OCI-LY7 (cell line): ENCODE results near the gene NEU2. TPM values are rescaled to one million over a fixed set of nuclear protein-coding genes. Genes with fewer than 3 reads are reported as not detected.
A peak's percentile ranks its signal among the peaks of the same experiment; 100 is the strongest.

Source experiments
- BruUV-seq: library from RNA; stranded (reverse); fragments of 400-500 nt; replicated peaks from 2 replicates; lab custom pipeline; 2021; lab: Mats Ljungman, UMichigan
- CTCF ChIA-PET: fragments of 300-600 bp; sonication (Branson Sonifier 250); formaldehyde crosslinking; loops from one replicate; lab custom pipeline; 2022; ENCODE audit warnings: antibody characterized with exemption; ENCODE audit not compliant: unreplicated experiment; lab: Charles Lee
- POLR2A ChIA-PET: fragments of 300-600 bp; sonication (Branson Sonifier 250); formaldehyde crosslinking; loops from one replicate; lab custom pipeline; 2022; ENCODE audit warnings: antibody characterized with exemption; lab: Charles Lee
- DNase-seq: peaks from one replicate; pipeline ENCODE4 v3.0.0-alpha.2; 2015; ENCODE audit warnings: low spot score
- H2AFZ ChIP-seq: fragments of 200-600 bp; sonication (generic), shearing (Covaris generic); 2 replicates; pipeline ENCODE4 v1.6.1; 2014; ENCODE audit warnings: mild to moderate bottlenecking, antibody characterized with exemption, low read length, moderate library complexity
- H3K27ac ChIP-seq: fragments of 200-600 bp; sonication (generic); 2 replicates; pipeline ENCODE4 v1.5.1; 2014; ENCODE audit warnings: mixed run types, low read depth, mild to moderate bottlenecking, moderate library complexity, low read length, inconsistent platforms; ENCODE audit not compliant: poor library complexity, severe bottlenecking
- H3K36me3 ChIP-seq: fragments of 200-600 bp; sonication (generic); 2 replicates; pipeline ENCODE4 v1.6.1; 2014; ENCODE audit warnings: mild to moderate bottlenecking, antibody characterized with exemption, low read length, moderate library complexity, mixed read lengths; ENCODE audit not compliant: insufficient read depth
- H3K4me1 ChIP-seq: fragments of 200-600 bp; sonication (generic); 2 replicates; pipeline ENCODE4 v1.5.1; 2014; ENCODE audit warnings: mild to moderate bottlenecking, low read length; ENCODE audit not compliant: insufficient read depth, poor library complexity, severe bottlenecking
- H3K4me2 ChIP-seq: fragments of 200-600 bp; sonication (generic); 2 replicates; pipeline ENCODE4 v1.6.1; 2014; ENCODE audit warnings: mild to moderate bottlenecking, low read length
- H3K4me3 ChIP-seq: fragments of 200-600 bp; sonication (generic); 2 replicates; pipeline ENCODE4 v1.5.1; 2014; ENCODE audit warnings: mild to moderate bottlenecking, low read depth, low read length; ENCODE audit not compliant: poor library complexity, severe bottlenecking
- H3K79me2 ChIP-seq: fragments of 200-600 bp; sonication (generic); 2 replicates; pipeline ENCODE4 v1.6.1; 2016; ENCODE audit warnings: low read depth, mild to moderate bottlenecking, low read length, moderate library complexity, mixed read lengths; ENCODE audit not compliant: insufficient read depth
- H3K9me2 ChIP-seq: fragments of 200-600 bp; sonication (generic); 2 replicates; pipeline ENCODE4 v1.6.1; 2016; ENCODE audit warnings: mild to moderate bottlenecking, low read length, mixed read lengths; ENCODE audit not compliant: insufficient read depth
- H3K9me3 ChIP-seq: fragments of 200-600 bp; sonication (generic); 2 replicates; pipeline ENCODE4 v1.6.1; 2014; ENCODE audit warnings: mild to moderate bottlenecking, mixed run types, low read length, mixed read lengths
- H4K20me1 ChIP-seq: fragments of 200-600 bp; sonication (generic); 2 replicates; pipeline ENCODE4 v1.6.1; 2014; ENCODE audit warnings: mild to moderate bottlenecking, antibody characterized with exemption, low read length, moderate library complexity, mixed read lengths; ENCODE audit not compliant: insufficient read depth
- CTCF ChIP-seq: fragments of 200-600 bp; sonication (generic); conservative IDR thresholded peaks from 2 replicates; pipeline ENCODE4 v1.5.1; 2014; ENCODE audit warnings: mild to moderate bottlenecking, antibody characterized with exemption, low read length, moderate library complexity, mixed read lengths
- EZH2phosphoT487 ChIP-seq: fragments of 200-600 bp; sonication (generic); IDR thresholded peaks from 2 replicates; pipeline ENCODE4 v1.6.1; 2018; ENCODE audit warnings: low read depth, borderline replicate concordance, mild to moderate bottlenecking, mixed run types, antibody characterized with exemption, low read length, moderate library complexity, mixed read lengths
- intact Hi-C: fragments of 100-400 bp; cut with micrococcal nuclease; formaldehyde crosslinking; loops from one replicate; pipeline ENCODE4 v1.10.0; 2022; ENCODE audit not compliant: unreplicated experiment
- total RNA-seq, 2 experiments: library from RNA; depleted of rRNA in 1 of 2; stranded (reverse); fragments of >200 nt in 1 of 2; shearing (Covaris generic) in 1 of 2; gene quantifications; 2 replicates each; pipeline ENCODE4 v1.2.3, GENCODE V29; 2014 to 2022

The NEU2 gene
- total RNA-seq, 2 experiments from 2014 or later: not detected

GRCh38 chr2:233082222-233082930 lies 49.9 kb downstream of the NEU2 start:
- Histone ChIP-seq H3K36me3 (peaks cover 37% of the 10 kb centered on the region), H3K4me3 (peak overlapping the region; percentile 47), H3K4me2 (peak overlapping the region; percentile 80), H3K4me1 (peaks cover 100% of the 10 kb centered on the region), H3K79me2 (peaks cover 48% of the 10 kb centered on the region; the same call in 1 of the 2 replicates), H3K27ac (peak overlapping the region; percentile 98), H2AFZ (no peak overlapping the region), H3K9me3 (no peaks in the 10 kb centered on the region), H4K20me1 (no peaks in the 10 kb centered on the region), H3K9me2 (no peaks in the 10 kb centered on the region)
- DNase-seq: peak; percentile 68
- ChIA-PET POLR2A (interaction anchor here (1.3 to 4.7 kb wide), 8 partner anchors 9 to 169 kb away, joined by 5 to 18 read pairs (median 8); partner anchors contain the start of genes ATG16L1 and INPP5D), CTCF (interaction anchor here (1.0 to 2.3 kb wide), 3 partner anchors 9 to 22 kb away, joined by 3 to 14 read pairs (median 12); partner anchors contain the start of gene INPP5D)
- BruUV-seq: no TSS peak
- intact Hi-C loops: loop anchor here (10.0 kb wide), 1 partner anchor 272 kb away; the partner anchor contains the start of gene DGKD
- TF ChIP-seq EZH2phosphoT487 (no peak), CTCF (no peak)

- H3K79me2 ChIP-seq: peaks cover 48% of the 10 kb centered on the region; the same call in 1 of the 2 replicates
- H3K4me1 ChIP-seq: peaks cover 100% of the 10 kb centered on the region
- H3K9me3 ChIP-seq: no peaks in the 10 kb centered on the region
- H3K27ac ChIP-seq: peak overlapping the region; percentile 98
- intact Hi-C loops: loop anchor here (10.0 kb wide), 1 partner anchor 272 kb away; the partner anchor contains the start of gene DGKD
- H3K4me2 ChIP-seq: peak overlapping the region; percentile 80
- DNase-seq: peak; percentile 48
- no TSS peak for BruUV-seq
- peaks cover 43% of the 10 kb centered on the region for H3K36me3 ChIP-seq
- no peaks in the 10 kb centered on the region for H3K9me2 ChIP-seq
- CTCF ChIA-PET: interaction anchor here (0.6 to 2.3 kb wide), 4 partner anchors 9 to 22 kb away, joined by 3 to 14 read pairs (median 10); partner anchors contain the start of gene INPP5D
- H3K4me3 ChIP-seq: peak overlapping the region; percentile 47
- TF ChIP-seq CTCF (no peak), EZH2phosphoT487 (no peak)
- POLR2A ChIA-PET: interaction anchor here (0.6 to 4.7 kb wide), 11 partner anchors 7 to 168 kb away, joined by 3 to 18 read pairs (median 7); partner anchors contain the start of genes ATG16L1 and INPP5D
- no peak overlapping the region for H2AFZ ChIP-seq
- no peaks in the 10 kb centered on the region for H4K20me1 ChIP-seq
Measured at GRCh38 chr2:233082931-233083755, 50.7 kb downstream of the NEU2 start.
